Limb (tissue), 2 donors: ENCODE results near the gene TMEM198.

Source experiments
- DNase-seq, 2 donors: peaks; one replicate each; pipeline ENCODE4 v3.0.0-alpha.2; 2016; ENCODE audit errors: extremely low spot score in 2 of 2

Gene TMEM198

DNA sequence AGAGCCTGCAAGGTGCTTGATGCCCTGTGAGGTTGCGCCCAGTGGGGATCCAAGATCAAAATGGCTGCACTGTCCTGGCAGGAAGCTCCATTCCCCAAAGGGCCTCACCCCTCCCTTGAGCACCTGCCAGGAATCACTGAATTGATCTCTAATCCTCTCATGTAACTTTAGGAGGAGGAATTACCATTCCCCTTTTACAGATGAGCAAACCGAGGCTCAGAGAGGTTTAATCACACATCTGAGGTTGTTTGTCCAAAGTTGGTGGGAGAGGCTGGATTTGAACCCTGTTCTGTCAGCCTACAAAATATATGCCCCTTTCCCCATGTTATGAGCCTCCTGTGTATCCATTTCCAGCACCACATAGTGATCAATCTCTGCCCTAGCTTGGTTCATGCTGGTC lies 19.0 kb upstream of the TMEM198 start:
- no peak for DNase-seq

DNA sequence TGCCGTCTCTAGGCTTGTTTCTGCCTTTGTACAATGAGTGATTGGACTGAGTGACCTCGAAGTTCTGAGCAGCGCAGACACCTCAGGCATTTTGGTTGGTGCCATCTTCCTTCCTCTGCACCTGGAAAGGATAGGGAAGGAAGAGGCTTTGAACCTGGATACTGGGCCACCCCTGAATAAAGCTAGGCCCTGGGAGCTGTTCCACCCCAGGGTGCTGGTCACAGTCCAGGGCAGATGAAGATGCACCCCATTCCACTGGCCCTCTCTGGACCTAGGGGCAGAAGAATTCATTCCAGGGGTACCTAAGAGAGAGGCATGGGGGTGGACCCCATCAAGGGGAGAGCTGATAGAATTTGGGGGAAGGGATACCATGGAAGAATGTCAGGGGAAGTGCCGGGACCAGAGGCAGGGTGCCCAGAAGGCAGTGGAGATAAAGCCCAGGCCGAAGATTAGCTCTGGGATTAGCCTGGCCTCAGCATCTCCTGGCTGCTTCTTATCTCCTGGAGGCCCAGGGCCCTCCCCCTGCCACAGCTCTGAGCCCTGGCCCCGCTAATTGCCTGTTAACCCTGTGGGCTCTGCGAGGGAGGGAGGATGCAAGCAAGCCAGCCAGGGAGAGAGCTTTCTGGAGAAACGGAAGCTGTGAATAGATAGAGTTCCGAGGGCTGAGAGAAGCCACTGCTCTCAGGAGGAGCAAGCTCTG lies 18.1 kb upstream of the TMEM198 start:
- no peak for DNase-seq

- no peak for DNase-seq
Observed at GRCh38 chr2:219526320-219527075, 17.3 kb upstream of the TMEM198 start.

DNA sequence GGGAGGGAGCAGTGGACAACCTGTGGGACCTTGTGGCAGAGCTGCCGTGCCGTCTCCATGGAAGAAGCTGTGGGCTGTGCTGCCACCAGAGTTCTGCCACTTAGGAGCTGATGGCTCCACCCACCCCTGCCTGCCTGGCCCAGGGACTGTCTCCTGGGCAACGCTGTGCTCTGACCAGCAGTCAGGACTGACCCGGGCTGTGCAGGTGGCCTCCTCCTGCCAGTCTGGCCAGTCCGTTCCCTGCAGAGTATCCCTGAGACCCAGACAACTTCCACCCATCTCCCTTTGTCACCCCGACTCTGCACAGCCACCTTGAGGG lies 16.8 kb upstream of the TMEM198 start:
- no peak for DNase-seq

GRCh38 chr2:219527472-219527871 lies 16.4 kb upstream of the TMEM198 start:
- DNase-seq = no peak

- peak; percentile 86 to 94 for DNase-seq
Observed at GRCh38 chr2:219530048-219530963, 13.5 kb upstream of the TMEM198 start.

DNA sequence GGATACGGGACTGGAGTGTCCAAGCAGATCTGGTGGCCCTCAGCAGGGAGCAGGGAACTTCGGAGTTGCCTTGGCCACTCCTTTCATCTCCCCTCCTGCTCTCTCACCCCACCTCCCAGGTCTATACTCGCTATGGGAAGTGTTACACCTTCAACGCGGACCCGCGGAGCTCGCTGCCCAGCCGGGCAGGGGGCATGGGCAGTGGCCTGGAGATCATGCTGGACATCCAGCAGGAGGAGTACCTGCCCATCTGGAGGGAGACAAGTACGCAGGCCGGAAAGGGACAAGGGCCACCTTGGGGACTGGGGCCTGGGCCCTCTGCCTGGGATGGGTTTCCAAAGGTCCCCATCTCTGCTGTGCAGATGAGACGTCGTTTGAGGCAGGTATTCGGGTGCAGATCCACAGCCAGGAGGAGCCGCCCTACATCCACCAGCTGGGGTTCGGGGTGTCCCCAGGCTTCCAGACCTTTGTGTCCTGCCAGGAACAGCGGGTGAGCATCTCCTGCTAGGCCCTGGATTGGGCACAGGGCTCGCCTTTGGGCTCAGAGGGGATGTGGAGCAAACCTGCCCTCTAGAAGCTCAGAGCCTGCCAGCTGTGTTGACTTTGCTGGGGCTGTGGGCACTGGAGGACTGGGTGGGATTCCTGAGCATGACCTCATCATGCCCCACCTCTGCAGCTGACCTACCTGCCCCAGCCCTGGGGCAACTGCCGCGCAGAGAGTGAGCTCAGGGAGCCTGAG lies 12.0 kb upstream of the TMEM198 start:
- DNase-seq = no peak

DNA sequence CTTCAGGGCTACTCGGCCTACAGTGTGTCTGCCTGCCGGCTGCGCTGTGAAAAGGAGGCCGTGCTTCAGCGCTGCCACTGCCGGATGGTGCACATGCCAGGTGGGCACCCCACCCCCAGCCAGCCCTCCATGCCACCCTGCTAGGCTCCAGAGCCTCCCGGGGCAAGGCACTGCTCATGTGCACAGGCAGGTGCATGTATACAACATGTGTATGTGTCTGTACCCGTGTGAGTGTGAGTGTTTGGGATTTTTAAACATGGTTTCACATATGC lies 11.5 kb upstream of the TMEM198 start:
- DNase-seq = no peak

DNA sequence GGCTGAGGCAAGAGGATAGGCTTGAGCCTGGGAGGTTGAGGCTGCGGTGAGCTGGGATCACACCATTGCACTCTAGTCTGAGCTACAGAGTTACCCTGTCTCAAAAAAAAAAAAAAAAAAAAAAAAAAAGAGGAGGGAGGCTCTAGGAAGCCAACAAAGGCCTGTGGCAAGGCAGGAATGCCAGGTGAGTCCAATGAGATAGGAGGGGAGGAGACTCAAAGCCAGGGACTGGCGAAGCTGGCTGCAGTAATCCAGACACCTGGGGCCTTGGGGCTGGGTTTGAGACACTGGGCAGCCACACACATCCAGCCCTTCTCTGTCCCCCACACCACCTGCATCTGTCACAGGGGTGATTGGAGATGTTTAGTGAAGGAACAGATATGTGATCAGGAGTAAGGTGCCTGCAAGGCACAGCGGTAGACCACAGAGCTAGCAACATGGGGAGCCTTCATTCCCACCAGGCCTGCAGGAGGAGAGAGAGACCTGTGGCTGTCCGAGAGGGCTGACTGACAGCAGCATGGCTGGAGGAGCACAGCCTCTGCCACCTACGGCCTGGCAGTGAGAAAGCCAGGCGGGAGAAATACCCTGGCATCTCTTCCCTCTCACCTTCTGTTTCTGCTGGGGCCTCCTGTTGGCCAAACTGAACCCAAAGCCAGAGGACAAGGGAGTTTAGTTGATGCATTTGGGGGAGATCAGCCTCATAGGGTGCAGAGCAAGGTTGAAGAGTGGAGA lies 9.7 kb upstream of the TMEM198 start:
- DNase-seq = no peak

DNA sequence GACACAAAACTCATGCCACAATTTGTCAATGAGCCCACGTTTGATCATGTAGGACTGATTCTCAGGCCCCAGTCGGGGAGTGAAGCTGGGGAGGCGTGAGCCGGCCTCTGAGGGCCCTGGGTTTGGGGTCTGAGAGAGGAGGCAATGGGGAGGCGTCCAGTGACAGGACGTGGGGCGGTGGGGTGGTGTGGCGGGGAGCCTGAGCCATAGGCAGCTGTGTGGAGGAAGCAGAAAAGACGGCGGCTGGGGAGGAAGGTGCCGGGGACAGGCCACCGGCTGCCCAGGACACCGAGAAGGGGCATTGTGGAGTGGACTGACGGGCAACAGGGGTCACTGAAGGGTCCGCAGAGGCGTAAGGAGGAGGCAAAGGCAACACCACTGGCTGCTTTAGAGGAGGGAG lies 7.4 kb upstream of the TMEM198 start:
- DNase-seq = no peak

DNA sequence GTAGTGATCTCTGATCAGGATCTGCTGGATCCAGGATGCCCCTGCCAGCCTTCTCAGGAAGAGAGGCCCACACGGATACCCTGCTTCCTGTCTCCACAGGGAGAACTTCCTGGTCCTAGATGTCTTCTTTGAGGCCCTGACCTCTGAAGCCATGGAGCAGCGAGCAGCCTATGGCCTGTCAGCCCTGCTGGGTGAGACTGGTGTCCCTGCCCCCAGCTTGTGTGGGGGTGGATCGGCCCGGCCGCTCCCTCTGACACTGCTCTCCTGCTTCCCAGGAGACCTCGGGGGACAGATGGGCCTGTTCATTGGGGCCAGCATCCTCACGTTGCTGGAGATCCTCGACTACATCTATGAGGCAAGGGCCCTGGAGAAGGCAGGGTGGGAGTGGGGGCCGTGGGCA lies 6.9 kb upstream of the TMEM198 start:
- DNase-seq = no peak

- no peak for DNase-seq
Observed at GRCh38 chr2:219537657-219538488, 6.0 kb upstream of the TMEM198 start.

GRCh38 chr2:219538504-219538951 lies 5.3 kb upstream of the TMEM198 start:
- peak in 1 of 2 donors; percentile 76 for DNase-seq

- no peak for DNase-seq
Observed at GRCh38 chr2:219538956-219539788, 4.7 kb upstream of the TMEM198 start.

- no peak for DNase-seq
Observed at GRCh38 chr2:219539926-219540678, 3.7 kb upstream of the TMEM198 start.

GRCh38 chr2:219540784-219541504 lies 2.9 kb upstream of the TMEM198 start:
- DNase-seq = no peak

DNA sequence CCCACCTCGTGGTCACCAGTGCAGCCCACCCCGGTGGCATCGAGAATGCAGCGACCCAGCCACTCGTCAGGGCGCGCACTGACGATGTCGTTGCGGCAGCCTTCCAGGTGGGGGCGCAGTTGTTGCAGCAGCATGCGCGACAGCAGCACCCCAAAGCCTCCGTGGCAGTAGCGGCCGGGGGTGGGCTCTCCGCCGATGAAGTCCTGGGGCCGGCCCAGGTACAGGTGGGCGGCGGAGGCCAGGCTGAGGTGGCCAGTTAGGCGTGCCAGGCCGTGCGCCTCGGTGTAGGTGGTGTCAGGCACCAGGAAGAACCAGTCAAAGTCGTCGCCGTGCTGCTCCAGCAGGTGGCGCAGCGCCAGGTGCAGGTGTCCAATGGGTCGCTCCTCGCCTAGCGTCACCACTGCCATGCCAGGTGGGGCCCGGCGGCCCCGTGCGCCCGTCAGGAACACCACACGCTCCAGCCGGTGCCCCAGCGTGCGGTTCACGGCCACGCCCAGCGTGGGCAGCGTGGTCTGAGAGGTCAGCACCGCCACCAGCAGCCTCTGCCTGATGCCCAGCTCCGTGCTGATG lies 2.1 kb upstream of the TMEM198 start:
- peak; percentile 43 to 91 for DNase-seq
